Fibroblast of pulmonary artery (primary cell): ENCODE measurements around the gene ST3GAL6.

Source experiments
- DNase-seq: peaks from one replicate; pipeline ENCODE4 v3.0.0-alpha.2; 2010; ENCODE audit warnings: low read depth
- H3K4me3 ChIP-seq: replicated peaks from 2 replicates; pipeline ENCODE4 v1.5.1; 2011; ENCODE audit warnings: low read depth, mild to moderate bottlenecking, control low read depth, low read length, moderate library complexity
- CTCF ChIP-seq: IDR thresholded peaks from 2 replicates; pipeline ENCODE4 v1.5.1; 2011; ENCODE audit warnings: mild to moderate bottlenecking, control low read depth, low read length, inconsistent platforms; ENCODE audit errors: missing control alignments

Gene ST3GAL6

GRCh38 chr3:98807011-98807410 is 43.9 kb downstream of the ST3GAL6 start:
- no peak for TF ChIP-seq CTCF
- H3K4me3 ChIP-seq, result no peak overlapping the region
- DNase-seq, result peak; percentile 90

- no peak for DNase-seq
- TF ChIP-seq CTCF, result no peak
- H3K4me3 ChIP-seq, result no peak overlapping the region
Measured at GRCh38 chr3:98807561-98807960, 44.4 kb downstream of the ST3GAL6 start.

GRCh38 chr3:98808071-98808470 is 44.9 kb downstream of the ST3GAL6 start:
- TF ChIP-seq CTCF, result no peak
- H3K4me3 ChIP-seq, result no peak overlapping the region
- no peak for DNase-seq

GRCh38 chr3:98809557-98809956 is 46.4 kb downstream of the ST3GAL6 start:
- no peak overlapping the region for H3K4me3 ChIP-seq
- DNase-seq, result peak; percentile 42
- TF ChIP-seq CTCF, result no peak

- DNase-seq, result no peak
- TF ChIP-seq CTCF, result no peak
Measured at GRCh38 chr3:98811048-98811447, 47.9 kb downstream of the ST3GAL6 start.

GRCh38 chr3:98812851-98813374 is 49.8 kb downstream of the ST3GAL6 start:
- DNase-seq, result peak; percentile 73
- peak; percentile 51 for TF ChIP-seq CTCF
- H3K4me3 ChIP-seq, result no peak overlapping the region

More at GRCh38 chr3:98811048-98811447, 47.9 kb downstream of the ST3GAL6 start:
- H3K4me3 ChIP-seq, result no peak overlapping the region

- peak; percentile 76 for DNase-seq
- no peak for TF ChIP-seq CTCF
Measured at GRCh38 chr3:98814817-98815420, 51.8 kb downstream of the ST3GAL6 start.

More at GRCh38 chr3:98814817-98815420, 51.8 kb downstream of the ST3GAL6 start:
- no peak overlapping the region for H3K4me3 ChIP-seq
